NB4 (cell line): ENCODE data around the gene MNAT1.

ENCODE experiments used
- CTCF ChIP-seq: IDR thresholded peaks from one replicate; pipeline ENCODE4 v1.5.1; 2012; ENCODE audit warnings: low read depth, low read length
- POLR2A ChIP-seq: IDR thresholded peaks from 2 replicates; pipeline ENCODE4 v1.6.1; 2011; ENCODE audit warnings: mild to moderate bottlenecking; ENCODE audit not compliant: insufficient read length; ENCODE audit errors: extremely low read depth

- TF ChIP-seq CTCF (no peak), POLR2A (no peak)
Observed at GRCh38 chr14:60863249-60863648, 128.7 kb downstream of the MNAT1 start.
